ENCODE results near the gene SNN. TPM values are rescaled to one million over a fixed set of nuclear protein-coding genes. Genes with fewer than 3 reads are reported as not detected.

SNN gene
- total RNA-seq, 1 donor: 13.8 TPM

DNA sequence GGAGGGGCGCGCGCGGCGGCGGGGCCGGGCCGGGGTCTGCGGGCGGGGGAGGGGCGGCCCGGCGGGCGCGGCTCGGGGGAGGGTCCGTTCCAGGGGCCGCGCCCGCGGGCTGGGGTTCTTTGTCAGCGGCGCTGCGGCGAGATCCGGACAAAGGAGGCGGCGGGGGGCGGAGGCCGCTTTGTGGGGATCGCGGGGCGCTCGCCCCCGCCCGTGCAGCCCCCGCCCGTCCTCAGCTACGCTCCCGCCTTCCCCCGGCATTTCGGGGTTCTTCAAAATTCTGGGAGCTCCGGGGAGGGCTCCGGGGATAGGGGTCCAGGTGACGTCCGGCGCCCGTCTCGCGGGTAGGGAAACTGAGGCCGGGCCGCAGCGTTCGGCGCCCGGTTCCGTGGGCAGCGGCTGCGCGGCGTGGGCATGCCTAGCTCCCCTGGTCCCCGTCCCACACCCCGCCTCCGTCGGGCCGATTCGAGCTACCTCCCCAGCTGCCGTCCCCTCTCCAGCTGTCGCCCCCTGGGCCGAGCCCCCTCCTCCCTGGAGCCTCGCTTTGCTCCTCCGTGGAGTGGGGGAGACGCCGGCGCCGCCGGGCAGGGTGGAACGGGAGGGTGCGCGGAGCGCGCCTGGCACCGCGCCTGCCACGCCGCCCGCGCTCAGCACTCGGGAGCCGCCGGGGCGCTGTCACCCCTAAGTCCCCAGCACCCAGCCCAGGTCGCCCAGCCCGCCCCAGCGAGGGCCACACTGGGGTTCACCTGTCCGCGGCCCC is 546 bp downstream of the SNN start:
- Histone ChIP-seq H3K4me2 (ENCODE audit: insufficient read depth, low read length) (peak overlapping the region; percentile 88), H3K27me3 (ENCODE audit: insufficient read depth, low read length) (no peaks in the 10 kb centered on the region), H2AFZ (ENCODE audit: low read length) (peak overlapping the region; percentile 34), H3K9me3 (ENCODE audit: low read depth, low read length) (no peaks in the 10 kb centered on the region), H3K79me2 (ENCODE audit: insufficient read depth, low read length) (peaks cover 23% of the 10 kb centered on the region), H4K20me1 (ENCODE audit: insufficient read depth, low read length) (peaks cover 37% of the 10 kb centered on the region), H3K4me3 (ENCODE audit: insufficient read depth, low read length) (peak overlapping the region; percentile 82), H3K36me3 (ENCODE audit: insufficient read depth, low read length) (no peaks in the 10 kb centered on the region), H3K4me1 (ENCODE audit: insufficient read depth, low read length) (peaks cover 14% of the 10 kb centered on the region), H3K27ac (ENCODE audit: low read depth, low read length) (no peak overlapping the region)
- peak; percentile 88 for DNase-seq (ENCODE audit: insufficient read length, low spot score, missing footprints)
- TF ChIP-seq, protein P1, sequence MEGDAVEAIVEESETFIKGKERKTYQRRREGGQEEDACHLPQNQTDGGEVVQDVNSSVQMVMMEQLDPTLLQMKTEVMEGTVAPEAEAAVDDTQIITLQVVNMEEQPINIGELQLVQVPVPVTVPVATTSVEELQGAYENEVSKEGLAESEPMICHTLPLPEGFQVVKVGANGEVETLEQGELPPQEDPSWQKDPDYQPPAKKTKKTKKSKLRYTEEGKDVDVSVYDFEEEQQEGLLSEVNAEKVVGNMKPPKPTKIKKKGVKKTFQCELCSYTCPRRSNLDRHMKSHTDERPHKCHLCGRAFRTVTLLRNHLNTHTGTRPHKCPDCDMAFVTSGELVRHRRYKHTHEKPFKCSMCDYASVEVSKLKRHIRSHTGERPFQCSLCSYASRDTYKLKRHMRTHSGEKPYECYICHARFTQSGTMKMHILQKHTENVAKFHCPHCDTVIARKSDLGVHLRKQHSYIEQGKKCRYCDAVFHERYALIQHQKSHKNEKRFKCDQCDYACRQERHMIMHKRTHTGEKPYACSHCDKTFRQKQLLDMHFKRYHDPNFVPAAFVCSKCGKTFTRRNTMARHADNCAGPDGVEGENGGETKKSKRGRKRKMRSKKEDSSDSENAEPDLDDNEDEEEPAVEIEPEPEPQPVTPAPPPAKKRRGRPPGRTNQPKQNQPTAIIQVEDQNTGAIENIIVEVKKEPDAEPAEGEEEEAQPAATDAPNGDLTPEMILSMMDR (IDR thresholded peaks at IDR 0.05; ENCODE audit: extremely low read depth, low read depth, low read length): no peak

DNA sequence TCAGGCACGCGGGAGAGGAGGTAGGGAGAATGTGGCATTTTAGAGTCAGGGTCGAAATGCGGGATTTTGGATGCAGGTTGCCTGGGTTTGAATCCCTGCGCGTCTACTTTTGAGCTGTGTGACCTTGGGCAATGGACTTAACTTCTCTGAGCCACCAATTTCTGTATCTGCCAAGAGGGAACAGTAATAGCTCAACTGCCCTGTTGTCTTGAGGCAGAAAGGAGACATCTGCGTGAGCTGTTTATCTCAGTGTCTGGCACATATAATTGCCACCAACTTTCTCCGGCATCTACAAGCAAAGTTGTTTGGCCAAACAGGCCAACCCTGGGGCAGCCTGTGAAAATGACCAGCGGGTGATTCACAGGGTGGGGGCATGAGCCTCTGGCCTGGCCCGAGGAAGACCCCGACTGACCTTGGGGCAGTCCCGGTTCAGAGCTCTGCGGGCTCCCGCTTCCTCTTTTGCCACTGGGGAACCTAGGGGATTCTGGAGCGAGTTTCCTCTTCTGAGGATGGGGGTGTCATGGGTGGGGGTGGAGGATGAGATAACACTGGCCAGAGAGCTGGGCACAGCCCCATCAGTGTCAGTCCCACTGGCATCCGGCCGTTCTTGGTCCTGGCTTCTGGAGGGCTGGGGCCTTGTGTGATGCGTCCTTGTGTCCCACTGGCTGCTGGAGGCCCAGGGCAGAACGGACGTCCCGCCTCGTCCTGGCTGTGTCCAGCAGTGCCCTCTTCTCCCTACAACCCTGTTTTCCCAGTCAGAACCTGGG is 1.3 kb downstream of the SNN start:
- peak; percentile 94 for DNase-seq (ENCODE audit: insufficient read length, low spot score, missing footprints)
- Histone ChIP-seq H3K27me3 (ENCODE audit: insufficient read depth, low read length) (no peaks in the 10 kb centered on the region), H3K27ac (ENCODE audit: low read depth, low read length) (no peak overlapping the region), H3K79me2 (ENCODE audit: insufficient read depth, low read length) (peaks cover 25% of the 10 kb centered on the region), H3K4me3 (ENCODE audit: insufficient read depth, low read length) (peak overlapping the region; percentile 82), H4K20me1 (ENCODE audit: insufficient read depth, low read length) (peaks cover 44% of the 10 kb centered on the region), H3K4me1 (ENCODE audit: insufficient read depth, low read length) (peaks cover 14% of the 10 kb centered on the region), H3K4me2 (ENCODE audit: insufficient read depth, low read length) (peak overlapping the region; percentile 88), H3K36me3 (ENCODE audit: insufficient read depth, low read length) (no peaks in the 10 kb centered on the region), H2AFZ (ENCODE audit: low read length) (no peak overlapping the region), H3K9me3 (ENCODE audit: low read depth, low read length) (no peaks in the 10 kb centered on the region)
- TF ChIP-seq, protein P1 (IDR thresholded peaks at IDR 0.05; ENCODE audit: extremely low read depth, low read depth, low read length): no peak

DNA sequence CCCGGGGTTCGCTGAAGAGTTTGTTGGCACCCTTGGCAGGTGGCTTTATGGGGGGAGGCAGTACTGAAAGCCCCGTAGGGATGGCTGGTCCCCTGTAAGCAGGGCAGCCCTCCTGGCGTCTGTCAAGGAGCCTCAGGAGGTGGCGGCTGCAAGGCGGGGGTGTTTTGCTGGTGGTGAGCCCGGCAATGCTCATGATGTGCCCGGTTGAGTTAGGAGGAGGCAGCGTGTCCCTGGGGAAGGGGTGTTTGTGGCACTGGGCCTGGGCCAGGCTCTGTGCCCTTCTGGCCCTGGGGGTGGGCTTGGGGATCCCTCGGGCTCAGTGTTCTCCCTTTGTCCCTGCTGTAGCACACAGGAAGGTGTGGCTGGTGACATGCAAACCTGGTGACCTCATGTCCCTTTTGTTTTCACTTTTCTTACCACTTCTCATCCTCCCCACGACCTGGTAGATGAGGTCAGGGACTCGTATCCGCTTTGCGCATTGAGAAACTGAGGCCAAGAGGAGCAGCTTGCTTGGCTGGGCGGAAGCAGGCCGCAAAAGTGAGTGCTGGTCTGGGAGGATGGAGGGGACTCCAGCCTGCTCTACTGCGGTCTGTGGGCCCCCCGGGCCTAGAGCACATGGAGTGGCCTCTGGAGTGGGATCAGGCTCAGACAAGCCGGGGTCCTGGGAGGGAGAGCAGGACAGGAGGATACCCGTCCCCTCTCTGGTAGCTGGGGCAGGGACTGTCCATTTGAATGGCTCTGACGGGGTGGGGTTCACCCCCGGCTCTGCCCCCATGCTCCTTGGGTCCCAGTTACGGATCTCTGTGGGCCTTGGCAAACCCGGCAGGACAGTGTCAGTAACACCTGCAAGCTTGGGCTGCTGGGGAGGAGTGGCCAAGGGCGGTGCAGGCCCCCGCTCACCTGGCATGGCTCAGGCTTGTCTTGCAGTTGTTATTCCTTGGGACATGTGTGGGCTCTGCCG is 2.2 kb downstream of the SNN start:
- peak; percentile 78 for DNase-seq (ENCODE audit: insufficient read length, low spot score, missing footprints)
- TF ChIP-seq, protein P1 (IDR thresholded peaks at IDR 0.05; ENCODE audit: extremely low read depth, low read depth, low read length): no peak
- Histone ChIP-seq H4K20me1 (ENCODE audit: insufficient read depth, low read length) (peaks cover 49% of the 10 kb centered on the region), H3K9me3 (ENCODE audit: low read depth, low read length) (no peaks in the 10 kb centered on the region), H2AFZ (ENCODE audit: low read length) (no peak overlapping the region), H3K4me1 (ENCODE audit: insufficient read depth, low read length) (peaks cover 14% of the 10 kb centered on the region), H3K4me3 (ENCODE audit: insufficient read depth, low read length) (peak overlapping the region; percentile 82), H3K27ac (ENCODE audit: low read depth, low read length) (no peak overlapping the region), H3K4me2 (ENCODE audit: insufficient read depth, low read length) (peak overlapping the region; percentile 88), H3K27me3 (ENCODE audit: insufficient read depth, low read length) (no peaks in the 10 kb centered on the region), H3K79me2 (ENCODE audit: insufficient read depth, low read length) (peaks cover 29% of the 10 kb centered on the region), H3K36me3 (ENCODE audit: insufficient read depth, low read length) (no peaks in the 10 kb centered on the region)

Data from osteoblast (primary cell).